Right lobe of liver (tissue), 6 donors: Measurements from ENCODE around the gene RNGTT. TPM values are rescaled to one million over a fixed set of nuclear protein-coding genes. Genes with fewer than 3 reads are reported as not detected.

Experiments
- ATAC-seq, 4 donors: fragments of 200-7000 bp; cut with Tn5 transposase; one replicate each; pipeline ENCODE4 v1.9.1; 2020; ENCODE audit warnings: mild to moderate bottlenecking in 4 of 4, moderate library complexity in 4 of 4
- DNase-seq, 3 donors: peaks; one replicate each; pipeline ENCODE4 v3.0.0-alpha.2; 2020
- H3K27ac ChIP-seq, 3 donors: fragments of 200-600 bp; one replicate each; pipeline ENCODE4 v1.8.0; 2022
- H3K27me3 ChIP-seq, 2 donors: fragments of 200-600 bp; one replicate each; pipeline ENCODE4 v1.8.0; 2022
- H3K36me3 ChIP-seq, 4 donors: fragments of 200-600 bp; sonication (generic) in 1 of 4; one replicate each; pipeline versions ENCODE4 v1.5.1 to v1.8.0; 2017 to 2022; ENCODE audit warnings: control low read depth in 1 of 4
- H3K4me1 ChIP-seq, 4 donors: fragments of 200-600 bp; sonication (generic) in 1 of 4; one replicate each; pipeline versions ENCODE4 v1.5.1 to v1.8.0; 2017 to 2022; ENCODE audit warnings: control low read depth in 1 of 4
- H3K4me3 ChIP-seq, 3 donors: fragments of 200-600 bp; one replicate each; pipeline ENCODE4 v1.8.0; 2022
- H3K9me3 ChIP-seq, 4 donors: fragments of 200-600 bp; sonication (generic) in 1 of 4; one replicate each; pipeline versions ENCODE4 v1.5.1 to v1.8.0; 2017 to 2022; ENCODE audit warnings: control low read depth in 1 of 4
- POLR2A ChIP-seq: fragments of 450-650 bp; IDR thresholded peaks from one replicate; pipeline ENCODE4 v1.6.1; 2017; ENCODE audit warnings: antibody characterized with exemption, mild to moderate bottlenecking
- WGBS: methylation state at CpG from one replicate; pipeline ENCODE4 v1.1.6; 2018; ENCODE audit warnings: low coverage, low lambda C conversion rate; ENCODE audit not compliant: insufficient coverage; ENCODE audit errors: missing lambda C conversion rate; 5-methylcytosine and 5-hydroxymethylcytosine counted together
- intact Hi-C, 2 donors: fragments of 100-400 bp; cut with DNase I; formaldehyde crosslinking; loops; one replicate each; pipeline versions ENCODE4 v1.11.2 to v1.14.1; 2022
- total RNA-seq, 6 experiments: library from RNA; depleted of rRNA in 2 of 6; stranded (reverse); fragments of >200 nt in 2 of 6; fragmentation: NEBNext Ultra II Directional in 3 of 6; extraction: Animal tissue kit (Norgen Biotek cat#: 25700) in 3 of 6; gene quantifications; one replicate each; pipeline versions ENCODE4 v1.1.0 to v1.2.4, GENCODE V29; 2016 to 2023
- TF ChIP-seq, protein P1 (sequence below), 4 donors: fragments of 200-600 bp in 3 of 4; fragments of 450-650 bp in 1 of 4; IDR thresholded peaks; one replicate each; pipeline versions ENCODE4 v1.5.1 to v1.8.0; 2016 to 2022; ENCODE audit warnings: antibody characterized with exemption in 4 of 4, mild to moderate bottlenecking in 2 of 4
- donor health status: DM: no; HTN: yes; CAD: no.
- donor health status: DM: no; HTN: no; CAD: no.
- donor health status: DM: no; HTN: no; CAD: no.
- donor health status: DM: no; HTN: yes; CAD: no.
- donor health status: DM: no; HTN: yes; CAD: no.

RNGTT gene
- total RNA-seq, 6 experiments from 2014 or later: 5.7 to 11.2 (median 6.5) TPM

DNA sequence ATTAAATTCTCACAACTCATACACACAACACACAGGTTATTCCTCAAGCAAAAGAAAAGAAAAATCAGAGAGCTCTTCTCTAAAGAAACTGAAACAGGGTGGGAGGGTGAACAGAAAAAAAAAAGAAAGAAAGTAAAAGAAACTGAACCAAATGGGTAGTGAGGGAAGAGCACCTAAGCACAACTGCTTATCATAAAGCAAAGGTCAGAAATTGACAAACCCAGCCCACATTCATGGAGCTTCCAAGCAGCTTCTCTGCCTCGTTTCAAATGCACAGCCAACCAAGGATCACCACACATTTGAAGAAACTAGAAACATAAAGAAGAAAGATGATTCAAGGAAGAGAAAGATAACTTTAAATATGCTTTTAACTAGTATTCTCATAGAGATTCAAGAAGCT is 90.5 kb downstream of the RNGTT start:
- H3K4me3 ChIP-seq: no peak overlapping the region
- 31% methylated on average over 1 of the region's 1 CpG for WGBS
- ATAC-seq: peak; percentile 82 to 90 (median 88)

DNA sequence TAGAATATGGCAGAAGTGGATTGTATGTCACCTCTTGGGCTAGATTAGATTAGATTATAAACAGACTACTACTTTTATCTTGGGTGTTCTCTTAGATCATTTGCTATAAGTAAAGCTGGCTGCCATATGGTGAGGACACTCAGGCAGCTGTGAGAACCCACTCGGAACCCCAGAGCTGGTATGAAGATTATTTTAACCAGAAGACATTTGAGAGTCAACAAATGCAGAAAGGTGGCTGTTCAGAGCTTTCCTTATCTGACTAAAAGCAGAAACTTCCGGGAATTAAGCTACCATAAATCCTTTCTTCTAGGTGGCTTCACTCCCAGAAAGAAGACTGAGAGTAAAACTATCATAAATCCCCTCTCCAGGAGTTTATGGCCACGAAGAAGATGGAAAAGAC is 91.9 kb downstream of the RNGTT start:
- H3K9me3 ChIP-seq: no peaks in the 10 kb centered on the region
- intact Hi-C loops: no loop called here
- no peaks in the 10 kb centered on the region for H3K36me3 ChIP-seq
- peaks cover 0 to 10% (median 5%) of the 10 kb centered on the region in 4 donors for H3K4me1 ChIP-seq
- H3K27ac ChIP-seq: no peak overlapping the region
- TF ChIP-seq, protein P1, sequence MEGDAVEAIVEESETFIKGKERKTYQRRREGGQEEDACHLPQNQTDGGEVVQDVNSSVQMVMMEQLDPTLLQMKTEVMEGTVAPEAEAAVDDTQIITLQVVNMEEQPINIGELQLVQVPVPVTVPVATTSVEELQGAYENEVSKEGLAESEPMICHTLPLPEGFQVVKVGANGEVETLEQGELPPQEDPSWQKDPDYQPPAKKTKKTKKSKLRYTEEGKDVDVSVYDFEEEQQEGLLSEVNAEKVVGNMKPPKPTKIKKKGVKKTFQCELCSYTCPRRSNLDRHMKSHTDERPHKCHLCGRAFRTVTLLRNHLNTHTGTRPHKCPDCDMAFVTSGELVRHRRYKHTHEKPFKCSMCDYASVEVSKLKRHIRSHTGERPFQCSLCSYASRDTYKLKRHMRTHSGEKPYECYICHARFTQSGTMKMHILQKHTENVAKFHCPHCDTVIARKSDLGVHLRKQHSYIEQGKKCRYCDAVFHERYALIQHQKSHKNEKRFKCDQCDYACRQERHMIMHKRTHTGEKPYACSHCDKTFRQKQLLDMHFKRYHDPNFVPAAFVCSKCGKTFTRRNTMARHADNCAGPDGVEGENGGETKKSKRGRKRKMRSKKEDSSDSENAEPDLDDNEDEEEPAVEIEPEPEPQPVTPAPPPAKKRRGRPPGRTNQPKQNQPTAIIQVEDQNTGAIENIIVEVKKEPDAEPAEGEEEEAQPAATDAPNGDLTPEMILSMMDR (IDR thresholded peaks at IDR 0.05): no peak
- no peak for TF ChIP-seq POLR2A
- no peaks in the 10 kb centered on the region for H3K27me3 ChIP-seq
- WGBS: 76% methylated on average over 3 of the region's 3 CpGs
- DNase-seq (no peak), ATAC-seq (no peak)
- no peak overlapping the region for H3K4me3 ChIP-seq

More for the DNA sequence above, 90.5 kb downstream of the RNGTT start:
- no peak for TF ChIP-seq POLR2A
- TF ChIP-seq, protein P1 (IDR thresholded peaks at IDR 0.05): no peak
- H3K27ac ChIP-seq: peak overlapping the region in 1 of 3 donors; percentile 3
- DNase-seq: peak in 1 of 3 donors; percentile 45
- no peaks in the 10 kb centered on the region for H3K36me3 ChIP-seq
- no peaks in the 10 kb centered on the region for H3K9me3 ChIP-seq
- intact Hi-C loops: no loop called here
- H3K4me1 ChIP-seq: peaks cover 0 to 10% (median 5%) of the 10 kb centered on the region in 4 donors
- no peaks in the 10 kb centered on the region for H3K27me3 ChIP-seq

DNA sequence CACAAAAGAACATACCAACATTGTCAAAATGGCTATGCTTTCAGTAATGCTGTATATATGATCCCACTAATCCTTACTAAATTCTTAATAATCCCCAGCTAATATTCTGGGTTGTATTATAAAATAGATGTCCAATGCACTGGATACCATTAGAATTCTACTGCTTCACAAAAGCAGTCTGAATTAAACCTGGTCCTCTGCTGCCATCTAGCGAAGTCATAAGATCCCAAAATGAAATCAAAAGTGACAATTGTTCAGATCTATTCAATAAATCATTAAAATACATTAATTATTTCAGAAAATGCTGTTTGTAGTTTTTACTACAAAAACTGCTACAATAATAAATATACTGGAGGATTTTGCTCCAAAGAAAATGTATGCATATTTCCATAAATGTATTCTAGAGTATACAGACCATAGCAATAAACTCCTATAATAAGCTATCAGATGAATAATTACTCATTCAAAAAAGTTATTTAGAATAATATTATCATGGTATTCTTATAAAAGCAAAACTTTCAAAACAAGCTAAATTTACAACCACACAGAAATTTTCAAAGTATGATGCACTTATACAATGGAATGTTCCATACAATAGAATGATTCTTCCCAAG is 92.6 kb downstream of the RNGTT start:
- DNase-seq (no peak), ATAC-seq (peak; percentile 69 to 81 (median 80))
- Histone ChIP-seq H3K4me3 (no peak overlapping the region), H3K36me3 (no peaks in the 10 kb centered on the region), H3K27ac (no peak overlapping the region), H3K4me1 (peaks cover 0 to 10% (median 5%) of the 10 kb centered on the region in 4 donors), H3K9me3 (no peaks in the 10 kb centered on the region), H3K27me3 (no peaks in the 10 kb centered on the region)
- intact Hi-C loops: no loop called here
- WGBS: 6% methylated on average over 1 of the region's 1 CpG
- no peak for TF ChIP-seq POLR2A
- TF ChIP-seq, protein P1 (IDR thresholded peaks at IDR 0.05): peak; percentile 65 to 74 (median 70)

DNA sequence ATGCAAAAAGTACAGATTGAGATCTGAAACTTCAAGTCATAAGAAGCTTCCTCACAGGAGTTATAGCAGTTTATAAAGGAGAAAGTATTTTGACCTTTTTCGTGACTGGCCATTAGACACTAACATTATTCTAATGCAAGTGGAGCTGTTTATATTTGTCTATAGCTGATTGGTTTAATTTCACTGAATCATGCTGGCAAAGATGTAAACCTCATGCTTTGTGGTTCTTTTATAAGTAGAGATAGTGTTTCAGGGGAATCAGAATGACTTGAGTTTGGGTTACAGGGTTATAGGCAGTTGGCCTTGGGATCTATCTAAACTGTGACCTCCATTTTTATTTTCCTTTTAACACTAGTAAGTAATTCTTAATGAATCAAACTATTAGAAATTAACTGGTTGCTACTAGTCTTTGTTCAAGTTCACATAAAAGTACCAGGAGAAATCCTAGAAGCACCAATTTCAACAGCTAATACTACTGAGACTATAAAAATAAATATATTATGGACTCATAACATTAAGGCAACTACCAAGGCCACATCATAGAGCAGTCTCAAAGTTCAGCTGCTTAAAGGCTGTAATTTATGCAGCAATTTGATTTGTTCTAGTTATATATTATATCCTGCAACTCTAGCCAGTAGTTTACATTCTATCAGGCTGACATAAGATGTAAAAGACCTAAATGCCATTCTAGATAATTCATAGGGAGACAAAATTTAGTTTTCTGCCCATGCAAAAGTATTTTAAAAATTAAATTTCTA is 94.0 kb downstream of the RNGTT start:
- H3K27ac ChIP-seq: no peak overlapping the region
- no peak overlapping the region for H3K4me3 ChIP-seq
- TF ChIP-seq, protein P1 (IDR thresholded peaks at IDR 0.05): no peak
- TF ChIP-seq POLR2A: no peak
- no peaks in the 10 kb centered on the region for H3K36me3 ChIP-seq
- H3K9me3 ChIP-seq: no peaks in the 10 kb centered on the region
- ATAC-seq (no peak), DNase-seq (no peak)
- 88% methylated on average over 1 of the region's 1 CpG for WGBS
- H3K4me1 ChIP-seq: peaks cover 0 to 10% (median 5%) of the 10 kb centered on the region in 4 donors
- intact Hi-C loops: no loop called here
- H3K27me3 ChIP-seq: no peaks in the 10 kb centered on the region
